ENCODE results near the gene TNFRSF8.

Gene TNFRSF8

DNA sequence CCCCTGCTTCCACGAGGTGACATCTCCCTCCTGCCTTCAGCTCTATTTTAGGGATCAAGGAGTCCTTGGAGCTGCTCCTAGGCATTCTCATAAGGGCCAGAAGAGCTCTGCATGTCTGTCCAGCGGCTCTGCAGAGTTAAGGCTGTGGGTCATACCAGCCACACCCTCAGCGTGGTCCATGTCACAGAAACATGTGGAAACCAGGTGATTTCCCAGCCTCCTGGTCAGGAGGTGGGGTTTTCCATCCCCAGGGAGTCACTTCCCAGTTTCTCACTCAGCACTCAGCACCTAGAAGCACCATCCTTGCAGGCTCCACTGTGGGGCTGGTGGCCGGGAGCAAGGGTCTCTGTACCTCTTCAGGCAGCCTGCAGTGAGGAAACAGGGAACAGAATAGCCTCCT, 102.2 kb downstream of the TNFRSF8 start:
- H3K4me2 ChIP-seq (ENCODE audit: low read length) = no peak overlapping the region
- peaks cover 8% of the 10 kb centered on the region; the same call in 1 of the 2 replicates for H3K27me3 ChIP-seq (ENCODE audit: insufficient read depth, low read length)
- no peak overlapping the region for H3K9ac ChIP-seq (ENCODE audit: low read length)
- H3K4me3 ChIP-seq (ENCODE audit: low read depth, low read length, poor library complexity, severe bottlenecking) = no peak overlapping the region
- H4K20me1 ChIP-seq (ENCODE audit: insufficient read depth, low read length) = no peaks in the 10 kb centered on the region
- no peaks in the 10 kb centered on the region for H3K9me3 ChIP-seq (ENCODE audit: low read length)
- H3K36me3 ChIP-seq (ENCODE audit: insufficient read depth, low read length) = no peaks in the 10 kb centered on the region
- no peaks in the 10 kb centered on the region for H3K4me1 ChIP-seq (ENCODE audit: insufficient read depth, low read length, severe bottlenecking)
- H3F3A ChIP-seq (ENCODE audit: insufficient read depth, low read length) = no peaks in the 10 kb centered on the region
- no peak overlapping the region for H3K27ac ChIP-seq (ENCODE audit: low read depth, low read length, poor library complexity, severe bottlenecking)
- H2AFZ ChIP-seq (ENCODE audit: low read length) = no peak overlapping the region
- no peaks in the 10 kb centered on the region for H3K9me2 ChIP-seq (ENCODE audit: low read depth, low read length)
- TF ChIP-seq EZH2 (IDR thresholded peaks at IDR 0.05; ENCODE audit: borderline replicate concordance, low read length) = no peak
- TF ChIP-seq, protein P1, sequence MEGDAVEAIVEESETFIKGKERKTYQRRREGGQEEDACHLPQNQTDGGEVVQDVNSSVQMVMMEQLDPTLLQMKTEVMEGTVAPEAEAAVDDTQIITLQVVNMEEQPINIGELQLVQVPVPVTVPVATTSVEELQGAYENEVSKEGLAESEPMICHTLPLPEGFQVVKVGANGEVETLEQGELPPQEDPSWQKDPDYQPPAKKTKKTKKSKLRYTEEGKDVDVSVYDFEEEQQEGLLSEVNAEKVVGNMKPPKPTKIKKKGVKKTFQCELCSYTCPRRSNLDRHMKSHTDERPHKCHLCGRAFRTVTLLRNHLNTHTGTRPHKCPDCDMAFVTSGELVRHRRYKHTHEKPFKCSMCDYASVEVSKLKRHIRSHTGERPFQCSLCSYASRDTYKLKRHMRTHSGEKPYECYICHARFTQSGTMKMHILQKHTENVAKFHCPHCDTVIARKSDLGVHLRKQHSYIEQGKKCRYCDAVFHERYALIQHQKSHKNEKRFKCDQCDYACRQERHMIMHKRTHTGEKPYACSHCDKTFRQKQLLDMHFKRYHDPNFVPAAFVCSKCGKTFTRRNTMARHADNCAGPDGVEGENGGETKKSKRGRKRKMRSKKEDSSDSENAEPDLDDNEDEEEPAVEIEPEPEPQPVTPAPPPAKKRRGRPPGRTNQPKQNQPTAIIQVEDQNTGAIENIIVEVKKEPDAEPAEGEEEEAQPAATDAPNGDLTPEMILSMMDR (IDR thresholded peaks at IDR 0.05; ENCODE audit: low read length) = no peak
- no peaks in the 10 kb centered on the region for H3K79me2 ChIP-seq (ENCODE audit: insufficient read depth, low read length)

DNA sequence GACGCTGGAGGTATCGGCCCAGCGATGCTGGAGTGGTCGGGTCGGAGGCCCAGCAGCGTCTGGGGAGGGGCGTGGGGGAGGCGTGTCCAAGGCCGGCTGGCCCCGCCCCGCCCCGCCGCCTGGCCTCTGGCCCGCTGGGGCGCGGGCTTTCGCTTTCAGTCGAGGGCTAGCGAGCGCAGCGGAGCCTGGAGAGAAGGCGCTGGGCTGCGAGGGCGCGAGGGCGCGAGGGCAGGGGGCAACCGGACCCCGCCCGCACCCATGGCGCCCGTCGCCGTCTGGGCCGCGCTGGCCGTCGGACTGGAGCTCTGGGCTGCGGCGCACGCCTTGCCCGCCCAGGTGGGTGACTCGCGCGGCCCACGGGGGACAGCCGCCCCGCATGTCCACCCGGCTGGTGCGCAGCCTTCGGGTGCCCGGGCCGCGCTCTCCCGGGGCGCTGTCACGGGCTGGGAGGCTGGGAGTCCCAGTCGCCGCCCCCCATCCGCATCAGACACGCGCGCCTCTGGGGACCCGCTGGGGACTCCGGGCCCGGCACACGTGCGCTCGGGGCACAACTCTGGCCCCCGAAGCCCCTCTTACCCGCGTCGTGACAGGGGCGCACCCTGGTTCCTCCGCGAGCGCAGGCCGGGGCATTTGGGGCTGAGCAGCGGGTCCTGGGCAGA, 103.9 kb downstream of the TNFRSF8 start, which contains the start of gene TNFRSF1B:
TNFRSF1B (plus strand) TSS at position 158 of the 659 bp plus-strand sequence; CDS start at position 259, 101 bp downstream.
- TF ChIP-seq, protein P1 (IDR thresholded peaks at IDR 0.05; ENCODE audit: low read length) = no peak
- TF ChIP-seq EZH2 (IDR thresholded peaks at IDR 0.05; ENCODE audit: borderline replicate concordance, low read length) = no peak
- Histone ChIP-seq H2AFZ (ENCODE audit: low read length) (no peak within 1 kb of the TSS), H3K27me3 (ENCODE audit: insufficient read depth, low read length) (peaks cover 8% of the 10 kb centered on the region; the same call in 1 of the 2 replicates), H3K27ac (ENCODE audit: low read depth, low read length, poor library complexity, severe bottlenecking) (no peak within 1 kb of the TSS), H3K4me1 (ENCODE audit: insufficient read depth, low read length, severe bottlenecking) (no peaks in the 10 kb centered on the region), H3K9me2 (ENCODE audit: low read depth, low read length) (no peaks in the 10 kb centered on the region), H3K36me3 (ENCODE audit: insufficient read depth, low read length) (no peaks in the 10 kb centered on the region), H3K4me2 (ENCODE audit: low read length) (no peak within 1 kb of the TSS; the same call in 1 of the 2 replicates), H4K20me1 (ENCODE audit: insufficient read depth, low read length) (no peaks in the 10 kb centered on the region), H3K4me3 (ENCODE audit: low read depth, low read length, poor library complexity, severe bottlenecking) (no peak within 1 kb of the TSS), H3K9ac (ENCODE audit: low read length) (no peak within 1 kb of the TSS), H3K79me2 (ENCODE audit: insufficient read depth, low read length) (no peaks in the 10 kb centered on the region), H3K9me3 (ENCODE audit: low read length) (no peaks in the 10 kb centered on the region), H3F3A (ENCODE audit: insufficient read depth, low read length) (no peaks in the 10 kb centered on the region)

DNA sequence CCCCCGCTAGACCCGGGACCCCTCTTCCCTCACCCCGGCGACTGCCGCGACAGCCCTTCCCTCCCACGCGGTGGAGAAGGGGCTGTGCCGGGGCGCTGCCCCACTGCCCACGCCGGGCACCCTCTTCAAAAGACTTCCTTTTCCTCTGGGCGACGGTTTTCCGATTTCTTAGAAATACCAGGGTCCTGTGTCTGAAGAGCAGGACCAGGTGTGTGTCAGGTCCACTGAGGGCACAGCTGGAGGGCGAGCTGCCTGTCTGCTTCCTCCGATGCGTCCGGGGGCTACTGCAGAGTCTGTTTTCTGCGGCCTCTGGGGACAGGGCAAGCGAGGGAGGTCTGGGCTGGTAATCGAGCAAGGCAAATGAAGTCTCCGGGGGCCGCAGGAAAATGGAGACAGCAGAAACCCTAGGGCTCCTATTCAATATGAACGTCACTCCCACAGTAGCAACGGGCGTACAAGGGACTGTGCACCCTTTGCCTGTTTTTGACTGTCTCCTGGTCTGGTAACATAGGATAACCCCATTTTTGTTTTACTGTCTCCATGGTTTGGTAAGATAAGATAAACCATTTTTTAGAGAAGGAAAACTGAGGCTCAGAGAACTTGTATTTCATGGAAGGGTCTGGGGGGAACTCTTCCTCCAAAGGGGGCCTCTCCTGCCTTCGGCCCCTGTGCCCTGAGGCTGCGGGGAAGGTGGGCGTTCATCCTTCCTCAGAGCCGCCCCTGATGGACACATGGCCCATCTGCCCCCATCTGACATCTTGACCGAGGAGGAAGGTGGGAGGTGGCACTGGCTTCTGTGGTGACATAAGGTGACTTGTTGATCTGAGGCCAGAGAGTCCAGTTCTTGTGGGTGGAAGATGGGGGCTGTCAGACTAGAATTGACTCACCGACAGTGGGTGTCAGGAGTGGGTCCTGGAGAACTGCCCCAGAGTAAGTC, 104.7 kb downstream of the TNFRSF8 start:
- Histone ChIP-seq H3K4me2 (ENCODE audit: low read length) (no peak overlapping the region), H3K4me1 (ENCODE audit: insufficient read depth, low read length, severe bottlenecking) (no peaks in the 10 kb centered on the region), H3K4me3 (ENCODE audit: low read depth, low read length, poor library complexity, severe bottlenecking) (no peak overlapping the region), H3F3A (ENCODE audit: insufficient read depth, low read length) (no peaks in the 10 kb centered on the region), H3K36me3 (ENCODE audit: insufficient read depth, low read length) (no peaks in the 10 kb centered on the region), H3K9me3 (ENCODE audit: low read length) (no peaks in the 10 kb centered on the region), H2AFZ (ENCODE audit: low read length) (no peak overlapping the region), H3K9ac (ENCODE audit: low read length) (no peak overlapping the region), H3K27me3 (ENCODE audit: insufficient read depth, low read length) (peaks cover 8% of the 10 kb centered on the region; the same call in 1 of the 2 replicates), H4K20me1 (ENCODE audit: insufficient read depth, low read length) (no peaks in the 10 kb centered on the region), H3K79me2 (ENCODE audit: insufficient read depth, low read length) (no peaks in the 10 kb centered on the region), H3K9me2 (ENCODE audit: low read depth, low read length) (no peaks in the 10 kb centered on the region), H3K27ac (ENCODE audit: low read depth, low read length, poor library complexity, severe bottlenecking) (no peak overlapping the region)
- TF ChIP-seq EZH2 (IDR thresholded peaks at IDR 0.05; ENCODE audit: borderline replicate concordance, low read length) = no peak
- TF ChIP-seq, protein P1 (IDR thresholded peaks at IDR 0.05; ENCODE audit: low read length) = no peak
